ENCODE results near the gene CTSA.
A peak's percentile ranks its signal among the peaks of the same experiment; 100 is the strongest.

Gene CTSA

DNA sequence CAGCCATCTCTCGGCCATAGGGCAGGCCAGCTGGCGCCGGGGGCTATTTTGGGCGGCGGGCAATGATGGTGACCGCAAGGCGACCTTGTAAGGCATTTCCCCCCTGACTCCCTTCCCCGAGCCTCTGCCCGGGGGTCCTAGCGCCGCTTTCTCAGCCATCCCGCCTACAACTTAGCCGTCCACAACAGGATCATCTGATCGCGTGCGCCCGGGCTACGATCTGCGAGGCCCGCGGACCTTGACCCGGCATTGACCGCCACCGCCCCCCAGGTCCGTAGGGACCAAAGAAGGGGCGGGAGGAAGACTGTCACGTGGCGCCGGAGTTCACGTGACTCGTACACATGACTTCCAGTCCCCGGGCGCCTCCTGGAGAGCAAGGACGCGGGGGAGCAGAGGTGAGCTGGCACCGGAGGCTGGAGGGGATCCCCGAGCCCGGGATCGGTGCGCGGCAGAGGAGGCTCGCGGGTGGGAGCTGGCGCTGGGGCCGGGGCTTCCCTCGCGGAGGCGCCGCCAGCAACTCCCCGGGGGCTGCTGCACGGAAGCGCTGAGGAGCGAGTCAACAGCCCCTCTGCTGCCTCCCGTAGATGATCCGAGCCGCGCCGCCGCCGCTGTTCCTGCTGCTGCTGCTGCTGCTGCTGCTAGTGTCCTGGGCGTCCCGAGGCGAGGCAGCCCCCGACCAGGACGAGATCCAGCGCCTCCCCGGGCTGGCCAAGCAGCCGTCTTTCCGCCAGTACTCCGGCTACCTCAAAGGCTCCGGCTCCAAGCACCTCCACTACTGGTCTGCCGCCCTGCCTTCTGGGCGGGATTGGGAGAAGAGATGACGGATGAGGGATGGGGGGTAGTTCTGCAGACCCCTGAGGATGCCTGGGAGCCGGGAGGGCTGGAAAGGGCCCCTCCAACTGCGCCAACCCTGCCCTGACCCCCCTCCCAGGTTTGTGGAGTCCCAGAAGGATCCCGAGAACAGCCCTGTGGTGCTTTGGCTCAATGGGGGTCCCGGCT lies at the start of gene CTSA, which contains the start of gene NEURL2:
CTSA (plus strand) TSS at position 351 of the 999 bp plus-strand sequence; CDS start at position 585, 234 bp downstream.
NEURL2 (minus strand) TSS at position 224 of the 999 bp plus-strand sequence; CDS start at position 7, 217 bp downstream.
- peak; percentile 87 for DNase-seq (ENCODE audit: low read depth)

DNA sequence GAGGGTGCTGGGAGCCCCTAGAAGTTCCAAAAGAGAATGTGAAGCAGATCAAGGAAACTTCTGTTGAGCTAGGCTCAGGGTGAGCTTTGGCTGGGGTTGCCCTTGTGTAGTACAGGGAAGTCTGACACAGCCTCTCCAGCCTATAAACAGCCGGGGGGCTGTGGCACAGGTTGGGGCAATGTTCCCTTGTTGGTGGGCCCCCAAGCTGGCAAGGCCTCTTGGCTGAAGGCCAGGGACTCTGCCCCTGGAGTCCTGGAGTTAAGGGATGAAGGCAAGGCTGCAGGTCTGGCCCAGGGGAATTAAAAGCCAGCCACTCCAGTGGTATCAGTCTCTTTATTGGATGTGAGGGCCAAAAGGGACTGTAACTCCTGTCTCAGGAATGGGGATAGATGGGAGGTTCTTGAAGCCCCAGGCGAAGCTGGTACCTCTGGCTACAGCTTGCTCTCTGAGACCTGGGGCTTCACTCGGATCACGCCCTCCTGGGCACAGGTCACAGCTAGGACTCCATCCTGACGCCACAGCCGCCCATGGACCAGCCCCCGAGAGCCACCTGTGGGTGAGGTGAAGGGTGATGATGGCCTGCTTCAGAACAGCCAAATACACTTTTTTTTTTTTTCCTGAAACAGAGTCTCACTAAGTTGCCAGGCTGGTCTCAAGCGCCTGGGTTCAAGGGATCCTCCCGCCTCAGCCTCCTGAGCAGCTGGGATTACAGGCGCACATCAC lies 49.6 kb upstream of the CTSA start:
- no peak for DNase-seq (ENCODE audit: low read depth)

GRCh38 chr20:45842169-45842812 lies 48.8 kb upstream of the CTSA start:
- peak; percentile 68 for DNase-seq (ENCODE audit: low read depth)

- DNase-seq (ENCODE audit: low read depth) = no peak
Observed at GRCh38 chr20:45843506-45843905, 47.6 kb upstream of the CTSA start.

- no peak for DNase-seq (ENCODE audit: low read depth)
Observed at GRCh38 chr20:45845452-45845851, 45.7 kb upstream of the CTSA start.

- no peak for DNase-seq (ENCODE audit: low read depth)
Observed at GRCh38 chr20:45848421-45848820, 42.7 kb upstream of the CTSA start.

DNA sequence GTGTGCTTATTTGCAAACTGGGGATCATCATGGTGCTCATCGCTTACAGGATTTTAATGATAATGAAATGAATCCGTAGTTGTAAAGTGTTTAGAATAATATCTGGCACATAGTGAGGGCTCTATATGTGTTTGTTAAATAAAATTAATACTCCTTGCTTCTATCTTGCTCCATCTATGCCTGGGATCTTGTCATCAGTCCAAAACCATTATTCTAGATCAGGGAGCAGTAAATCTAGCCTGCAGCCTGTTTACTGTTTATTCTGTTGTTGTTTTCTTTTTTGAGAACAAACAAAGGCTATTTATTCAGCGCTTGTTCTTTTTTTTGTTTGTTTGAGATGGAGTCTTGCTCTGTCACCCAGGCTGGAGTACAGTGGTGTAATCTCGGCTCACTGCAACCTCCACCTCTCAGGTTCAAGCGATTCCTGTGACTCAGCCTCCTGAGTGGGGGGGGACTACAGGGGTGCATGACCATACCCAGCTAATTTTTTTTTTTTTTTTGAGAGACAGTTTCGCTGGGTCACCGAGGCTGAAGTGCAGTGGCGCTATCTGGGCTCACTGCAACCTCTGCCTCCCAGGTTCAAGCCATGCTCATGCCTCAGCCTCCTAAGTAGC lies 42.1 kb upstream of the CTSA start:
- no peak for DNase-seq (ENCODE audit: low read depth)

- no peak for DNase-seq (ENCODE audit: low read depth)
Observed at GRCh38 chr20:45850238-45850637, 40.9 kb upstream of the CTSA start.

GRCh38 chr20:45850926-45851325 lies 40.2 kb upstream of the CTSA start:
- no peak for DNase-seq (ENCODE audit: low read depth)

DNA sequence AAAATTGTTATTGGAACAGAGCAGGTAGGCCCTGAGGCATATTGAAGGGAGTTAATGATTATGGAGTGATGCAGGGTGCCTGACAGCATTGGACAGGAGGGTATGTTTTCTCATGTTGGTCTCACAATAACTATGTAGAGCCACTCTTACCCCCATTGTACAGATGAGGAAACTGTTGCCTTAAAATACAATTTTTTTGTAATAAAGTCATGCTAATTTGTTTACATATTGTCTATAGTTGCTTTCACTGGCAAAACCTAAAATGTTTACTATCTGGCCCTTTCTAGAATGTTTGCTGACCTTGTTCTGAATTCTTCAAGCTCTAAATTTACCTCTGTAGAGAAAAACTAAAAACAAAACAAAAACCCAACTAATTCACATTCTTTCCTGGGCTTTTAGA lies 39.6 kb upstream of the CTSA start:
- no peak for DNase-seq (ENCODE audit: low read depth)

DNA sequence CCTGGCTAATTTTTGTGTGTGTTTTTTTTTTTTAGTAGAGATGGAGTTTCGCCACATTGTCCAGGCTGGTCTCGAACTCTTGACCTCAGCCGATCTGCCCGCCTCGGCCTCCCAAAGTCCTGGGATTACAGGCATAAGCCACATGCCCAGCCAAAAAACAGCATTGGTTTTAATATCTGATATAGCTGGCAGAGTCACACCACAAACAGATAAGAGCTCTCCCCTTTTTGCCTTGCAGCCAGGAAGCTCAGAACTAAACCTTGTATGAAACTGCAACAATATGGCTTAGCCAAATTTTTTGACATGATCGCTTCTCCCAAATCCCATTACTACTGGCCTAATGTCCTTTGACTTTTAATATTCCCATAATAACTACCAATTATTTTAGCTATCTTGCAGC lies 38.8 kb upstream of the CTSA start:
- DNase-seq (ENCODE audit: low read depth) = no peak

GRCh38 chr20:45853484-45853883 lies 37.7 kb upstream of the CTSA start:
- no peak for DNase-seq (ENCODE audit: low read depth)

GRCh38 chr20:45857114-45857881 lies 33.8 kb upstream of the CTSA start, which contains the start of the genes ACOT8 and ZSWIM3:
Gene ACOT8 (minus strand): TSS chr20:45857392. CDS start chr20:45857315, 77 bp downstream.
Gene ZSWIM3 (plus strand): TSS chr20:45857614. CDS start chr20:45857826, 212 bp downstream.
- DNase-seq (ENCODE audit: low read depth) = peak; percentile 100

- peak; percentile 24 for DNase-seq (ENCODE audit: low read depth)
Observed at GRCh38 chr20:45857882-45858216, 33.3 kb upstream of the CTSA start.

- DNase-seq (ENCODE audit: low read depth) = no peak
Observed at GRCh38 chr20:45859916-45860315, 31.2 kb upstream of the CTSA start.

- peak; percentile 42 for DNase-seq (ENCODE audit: low read depth)
Observed at GRCh38 chr20:45860560-45861220, 30.4 kb upstream of the CTSA start.

DNA sequence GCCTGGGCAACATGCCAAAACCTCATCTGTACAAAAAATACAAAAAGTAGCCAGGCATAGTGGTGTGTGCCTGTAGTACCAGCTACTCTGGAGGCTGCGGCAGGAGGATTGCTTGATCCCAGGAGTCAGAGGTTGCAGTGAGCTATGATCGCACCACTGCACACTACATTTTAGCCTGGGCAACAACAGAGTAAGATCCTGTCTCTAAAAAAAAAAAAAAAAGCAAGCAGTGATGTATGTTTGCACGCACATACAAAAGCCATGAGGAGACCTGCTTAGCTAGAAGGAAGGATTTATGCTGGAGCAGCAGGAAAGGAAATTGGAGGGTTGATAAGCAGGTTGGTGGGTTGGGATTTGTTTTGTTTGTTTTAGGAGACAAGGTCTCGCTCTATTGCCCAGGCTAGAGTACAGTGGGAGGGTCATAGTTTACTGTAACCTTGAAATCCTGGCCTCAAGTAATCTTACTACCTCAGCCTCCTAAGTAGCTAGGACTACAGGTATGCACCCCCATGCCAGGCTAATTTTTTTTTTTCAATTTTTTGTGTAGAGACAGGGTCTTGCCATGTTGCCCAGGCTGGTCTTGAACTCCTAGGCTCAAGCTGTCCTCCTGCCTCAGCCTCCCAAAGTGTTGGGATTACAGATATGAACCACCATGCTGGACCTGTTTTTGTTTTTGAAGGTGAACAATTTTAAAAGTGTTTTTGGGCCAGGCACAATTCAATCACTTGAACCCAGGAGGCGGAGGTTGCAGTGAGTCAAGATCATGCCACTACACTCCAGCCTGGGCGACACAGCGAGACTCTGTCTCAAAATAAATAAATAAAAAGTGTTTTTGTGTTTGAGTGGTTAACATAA lies 29.7 kb upstream of the CTSA start:
- DNase-seq (ENCODE audit: low read depth) = no peak

DNA sequence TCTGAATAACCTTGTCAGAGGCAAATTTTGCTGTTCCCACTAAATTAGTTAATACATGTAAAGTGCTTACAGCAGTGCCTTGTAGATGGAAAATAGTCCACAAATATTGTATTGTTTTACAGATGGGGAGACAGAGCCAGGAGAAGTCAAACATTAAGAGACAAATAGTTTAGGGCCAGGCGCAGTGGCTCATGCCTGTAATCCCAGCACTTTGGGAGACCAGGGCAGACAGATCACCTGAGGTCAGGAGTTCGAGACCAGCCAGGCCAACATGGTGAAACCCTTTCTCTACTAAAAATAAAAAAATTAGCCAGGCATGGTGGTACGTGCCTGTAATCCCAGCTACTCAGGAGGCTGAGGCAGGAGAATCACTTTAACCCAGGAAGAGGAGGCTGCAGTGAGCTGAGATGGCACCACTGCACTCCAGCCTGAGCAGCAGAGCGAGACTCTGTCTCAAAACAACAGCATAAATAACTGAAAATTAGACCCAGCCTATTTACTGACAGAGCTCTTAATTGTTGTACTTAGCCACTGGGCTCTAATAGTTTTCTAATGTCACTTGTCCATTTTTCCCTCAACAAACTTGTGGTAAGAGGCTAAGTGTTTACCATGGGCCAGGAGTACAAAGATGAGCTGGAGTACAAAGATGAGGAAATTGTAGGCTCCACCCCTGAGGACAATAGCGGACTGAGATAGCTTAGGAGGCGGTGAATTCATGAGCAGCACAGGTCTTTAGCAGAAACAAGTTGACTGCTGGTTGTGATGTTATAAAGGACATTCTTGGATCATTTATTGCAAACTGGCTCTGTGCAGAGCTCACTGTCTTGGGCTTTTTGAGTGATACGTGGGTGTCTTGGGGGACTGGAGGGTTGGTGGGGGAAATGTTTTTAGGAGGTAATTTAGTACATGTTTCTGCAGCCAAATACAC lies 27.3 kb upstream of the CTSA start:
- DNase-seq (ENCODE audit: low read depth) = no peak

All from iris pigment epithelial cell (primary cell).